HG02852 (cell line): Measurements from ENCODE around the gene SLC1A2.

Experiments used
- ATAC-seq: cut with Tn5 transposase; IDR thresholded peaks from one replicate; pipeline ENCODE4 v1.9.1; 2021; ENCODE audit warnings: mild to moderate bottlenecking, moderate library complexity; ENCODE audit not compliant: unreplicated experiment

The SLC1A2 gene

GRCh38 chr11:35248558-35249323 lies 170.6 kb downstream of the SLC1A2 start:
- no peak for ATAC-seq

- no peak for ATAC-seq
Measured at GRCh38 chr11:35247863-35248262, 171.5 kb downstream of the SLC1A2 start.

DNA sequence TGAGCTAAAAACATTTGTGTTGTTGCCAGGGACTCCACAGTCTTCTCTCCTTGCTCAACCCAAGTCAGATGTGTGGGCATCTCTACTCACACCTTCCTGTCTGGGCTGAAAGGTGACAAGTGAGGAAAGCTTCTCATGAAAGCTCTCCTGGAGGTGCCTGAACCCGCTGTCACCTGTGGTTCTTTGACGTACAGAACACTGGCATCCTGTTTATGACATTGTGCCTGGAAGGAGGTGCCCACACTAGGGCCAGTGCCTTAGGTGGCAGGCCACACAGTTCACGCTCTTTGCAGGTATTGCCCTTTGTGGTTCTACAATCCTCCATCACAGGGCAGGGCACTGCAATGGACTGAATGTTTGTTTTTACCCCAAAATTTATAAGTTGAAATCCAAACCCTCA lies 171.9 kb downstream of the SLC1A2 start:
- ATAC-seq = no peak

GRCh38 chr11:35246745-35247144 lies 172.6 kb downstream of the SLC1A2 start:
- no peak for ATAC-seq

DNA sequence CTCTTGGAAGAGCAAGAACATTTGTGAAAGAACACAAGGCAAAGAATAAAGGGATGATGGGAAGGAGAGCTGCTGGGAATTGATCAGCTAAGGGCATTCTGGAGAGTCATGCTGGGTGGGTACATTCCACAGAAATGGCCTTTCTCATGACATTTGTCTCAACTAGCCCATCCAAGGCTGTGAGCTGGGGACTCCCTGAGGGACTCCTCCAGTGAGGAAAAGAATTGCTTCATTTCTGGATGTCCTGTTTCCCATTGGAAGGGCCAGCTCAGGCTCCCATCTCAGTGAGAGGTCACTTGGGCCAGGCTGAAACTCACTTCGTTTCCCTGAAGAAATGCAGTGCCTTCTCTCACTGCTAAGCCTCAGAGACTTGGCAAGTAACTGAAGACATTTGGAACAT lies 173.6 kb downstream of the SLC1A2 start:
- ATAC-seq = no peak

GRCh38 chr11:35245056-35245455 lies 174.3 kb downstream of the SLC1A2 start:
- ATAC-seq = no peak

DNA sequence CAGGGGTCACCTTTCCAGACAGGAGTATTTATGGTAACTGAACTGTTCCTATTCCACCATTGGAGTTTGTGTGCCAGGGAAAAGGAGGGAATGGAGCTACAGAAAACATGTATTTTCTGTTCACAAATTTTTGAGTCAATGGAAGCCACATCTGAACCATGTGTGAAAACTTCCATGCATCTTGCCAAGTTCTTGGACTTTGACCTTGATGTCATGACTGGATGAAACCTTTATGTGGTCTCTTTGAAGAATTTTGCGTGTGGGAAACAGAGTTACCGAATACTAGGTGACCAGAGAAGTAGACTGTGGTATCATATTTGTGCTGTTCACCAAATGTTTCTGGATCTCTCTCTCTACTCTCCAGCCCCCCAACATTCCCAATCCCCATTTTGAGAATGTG lies 175.6 kb downstream of the SLC1A2 start:
- ATAC-seq = no peak

DNA sequence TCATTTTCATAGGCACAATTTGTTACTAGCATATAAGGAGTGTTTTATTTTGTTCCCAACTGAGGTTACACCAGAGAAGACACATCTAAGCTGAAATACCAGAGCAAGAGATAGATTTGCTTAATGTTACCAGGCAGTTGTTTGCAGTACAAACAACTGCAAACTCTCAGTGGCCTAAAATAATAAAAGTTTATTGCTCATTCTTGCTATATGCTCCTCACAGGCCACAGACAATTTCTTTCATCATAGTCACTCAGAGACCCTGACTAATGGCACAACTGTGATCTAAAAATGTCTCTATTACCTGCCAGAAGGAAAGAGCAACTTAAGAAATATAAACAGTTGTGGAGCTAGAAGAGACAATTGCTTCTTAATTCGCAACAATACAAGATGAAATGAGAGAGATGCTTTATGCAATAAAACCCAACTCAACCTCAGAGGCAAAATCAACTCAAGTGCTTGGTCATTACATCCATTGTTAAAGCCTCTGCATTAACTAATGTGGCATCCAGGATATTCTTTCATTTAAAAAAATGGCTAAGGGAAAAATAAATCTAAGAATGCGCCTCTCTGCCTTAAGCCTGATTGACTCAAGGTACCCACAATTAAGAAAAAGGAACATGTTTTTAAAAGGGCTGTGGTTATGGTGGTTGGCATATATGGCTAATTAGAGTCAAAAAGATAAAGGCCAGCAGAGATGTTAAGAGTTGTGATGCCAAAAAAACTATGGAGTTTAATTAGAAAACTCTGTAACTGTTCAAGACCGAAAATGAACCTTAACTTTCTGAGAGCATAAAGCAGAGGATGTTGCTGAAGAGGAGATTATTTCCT lies 176.7 kb downstream of the SLC1A2 start:
- ATAC-seq = no peak

DNA sequence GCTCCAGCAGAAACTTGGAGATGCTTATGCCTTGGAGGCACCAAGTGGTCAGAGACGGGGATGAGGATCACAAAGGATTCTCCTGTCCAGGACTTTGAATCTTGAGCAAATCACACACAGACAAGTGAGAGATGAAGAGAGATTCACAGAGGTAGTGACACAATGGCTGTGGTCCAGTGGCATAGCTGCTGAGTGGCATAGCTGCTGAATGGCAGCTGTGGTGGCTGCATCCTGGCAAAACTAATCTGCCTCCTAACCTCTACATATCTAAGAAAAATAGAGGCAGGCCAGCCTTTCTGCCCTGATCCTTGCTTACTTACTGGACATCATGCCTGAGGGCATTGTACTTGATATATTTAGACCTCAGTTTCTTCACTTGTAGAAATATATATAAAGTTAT lies 177.8 kb downstream of the SLC1A2 start:
- no peak for ATAC-seq

- no peak for ATAC-seq
Measured at GRCh38 chr11:35241083-35241482, 178.3 kb downstream of the SLC1A2 start.

DNA sequence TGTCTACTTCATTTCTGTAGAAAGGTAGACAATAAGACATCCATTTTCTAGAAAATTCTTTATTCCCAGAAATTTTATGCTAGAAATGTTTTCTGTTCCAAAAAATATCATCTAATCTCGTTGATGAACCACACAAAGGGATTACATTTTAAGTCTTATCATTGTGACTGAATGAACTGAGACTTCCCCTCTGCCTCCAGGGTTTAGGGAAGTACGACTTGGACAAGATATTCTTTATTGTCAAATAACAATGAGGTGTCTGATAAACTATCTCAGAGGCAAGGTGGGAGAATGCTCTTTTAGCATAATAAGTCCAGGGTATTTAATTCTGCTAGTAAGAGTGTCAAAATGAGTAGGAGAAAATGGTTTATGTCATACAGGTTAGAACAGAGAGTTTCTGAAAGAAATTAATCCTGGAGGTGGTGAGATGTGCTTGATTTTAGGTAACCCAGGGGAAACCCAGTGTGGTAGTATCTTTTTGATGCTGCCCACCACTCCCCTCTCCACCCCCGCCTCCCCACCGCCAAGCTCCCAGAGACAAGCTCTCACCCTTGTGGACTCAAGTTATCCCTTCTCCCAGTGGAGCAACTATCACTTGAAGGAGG lies 179.8 kb downstream of the SLC1A2 start:
- no peak for ATAC-seq

GRCh38 chr11:35238882-35239281 lies 180.5 kb downstream of the SLC1A2 start:
- no peak for ATAC-seq

DNA sequence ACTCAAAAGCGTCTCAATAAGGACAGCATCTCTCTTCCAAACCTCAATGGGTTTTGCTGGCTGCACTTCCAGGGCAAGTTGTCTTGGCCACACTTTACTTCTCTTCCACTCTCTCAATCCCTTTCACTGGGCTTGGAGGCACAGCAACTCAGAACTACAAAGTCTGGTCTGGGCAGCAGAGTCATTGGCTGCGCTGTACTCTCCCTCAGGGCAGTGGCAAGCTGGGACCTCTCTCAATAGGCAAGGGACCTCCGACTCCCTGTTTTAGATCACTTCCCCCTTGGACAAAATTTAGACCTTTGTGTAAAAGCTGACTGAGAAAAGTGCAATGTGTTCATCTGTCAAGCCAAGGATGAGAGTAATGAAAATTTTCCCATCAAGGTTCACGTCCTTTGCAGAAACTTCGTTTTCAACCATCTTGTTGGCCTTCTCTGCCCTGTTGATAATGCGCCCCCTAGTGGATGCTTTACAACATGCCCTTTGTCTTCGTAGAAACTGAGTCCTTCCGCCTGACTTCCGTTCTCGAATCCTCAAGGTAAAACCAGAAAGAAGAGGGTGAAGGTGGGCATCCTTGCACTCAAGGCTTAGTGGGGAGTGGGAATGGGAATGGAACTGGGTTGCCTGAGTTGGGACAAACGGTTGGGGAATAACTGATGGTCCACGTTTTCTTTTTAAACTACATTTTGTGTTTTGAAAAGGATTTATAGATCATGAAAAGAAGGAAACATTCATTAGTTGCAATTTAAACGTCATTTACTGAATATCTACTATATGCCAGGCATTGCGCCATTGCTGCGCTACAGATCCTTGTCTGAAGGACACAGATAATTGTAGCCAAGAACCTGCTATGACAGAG lies 181.3 kb downstream of the SLC1A2 start:
- no peak for ATAC-seq

- ATAC-seq = no peak
Measured at GRCh38 chr11:35237351-35237750, 182.0 kb downstream of the SLC1A2 start.

DNA sequence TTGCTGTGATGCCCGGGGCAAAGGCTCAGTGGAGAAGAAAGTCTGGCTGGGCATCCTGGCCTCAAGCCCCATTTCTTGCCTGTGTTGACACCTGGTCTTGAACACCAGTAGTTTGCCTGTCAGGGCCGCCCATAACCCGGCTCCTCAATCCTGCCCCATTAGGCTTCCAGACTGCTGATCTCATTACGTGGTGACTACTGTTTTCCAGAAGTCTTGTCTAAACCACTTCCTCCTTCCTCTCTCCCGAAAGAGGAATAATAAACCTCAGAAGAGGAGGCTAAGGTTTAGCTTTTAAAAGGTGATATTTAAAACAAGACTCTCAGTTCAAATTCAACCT lies 182.7 kb downstream of the SLC1A2 start:
- no peak for ATAC-seq

GRCh38 chr11:35235936-35236666 lies 183.3 kb downstream of the SLC1A2 start:
- ATAC-seq = no peak

DNA sequence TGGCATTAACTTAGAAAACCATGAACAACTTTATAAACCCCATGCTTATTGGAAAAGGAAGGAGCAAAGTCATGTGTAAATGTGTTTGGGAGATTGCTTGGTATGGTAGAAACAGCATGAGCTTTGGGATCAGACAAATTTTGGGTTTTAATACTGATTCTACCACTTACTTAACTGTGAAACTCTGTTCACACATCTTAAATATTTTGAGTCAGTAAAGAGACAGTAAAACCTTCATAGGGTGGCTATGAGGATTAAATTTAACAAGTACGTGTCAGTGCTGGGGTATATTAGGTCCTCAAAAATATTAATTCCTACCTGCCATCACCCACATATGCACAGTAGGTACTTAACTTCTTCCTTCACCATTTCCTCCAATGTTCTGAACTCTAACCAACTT lies 183.9 kb downstream of the SLC1A2 start:
- ATAC-seq = no peak

- no peak for ATAC-seq
Measured at GRCh38 chr11:35235157-35235468, 184.2 kb downstream of the SLC1A2 start.

- no peak for ATAC-seq
Measured at GRCh38 chr11:35234460-35235156, 184.8 kb downstream of the SLC1A2 start.

DNA sequence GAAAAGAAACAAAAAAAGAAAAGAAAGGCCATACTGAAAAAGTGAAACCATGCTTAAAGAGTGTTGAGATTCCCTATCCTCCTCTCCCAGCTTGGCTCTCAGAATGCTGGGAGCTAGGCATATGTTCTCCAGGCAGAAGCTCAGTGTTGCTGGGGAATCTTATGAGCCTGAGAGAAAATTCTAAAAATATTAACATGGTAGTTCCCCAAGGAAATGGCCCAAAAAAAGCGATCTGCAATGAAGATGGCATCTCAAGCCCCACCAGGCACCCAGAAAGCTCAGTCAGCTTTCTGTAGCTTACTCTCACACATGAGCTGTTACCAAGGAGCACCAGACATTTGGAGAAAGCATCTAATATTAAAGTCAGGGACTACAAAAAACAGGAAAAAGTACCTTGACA lies 185.8 kb downstream of the SLC1A2 start:
- no peak for ATAC-seq
